Left cardiac atrium (tissue), 4 donors: ENCODE results near the gene TSC22D1. TPM values are rescaled to one million over a fixed set of nuclear protein-coding genes. Genes with fewer than 3 reads are reported as not detected.
"Not testable (repeated sequence)": the region's sequence is repeated elsewhere in the genome, so short reads cannot be mapped to it uniquely, and the experiment has no call there.

Experiments used
- ATAC-seq, 2 donors: fragments of 200-7000 bp; cut with Tn5 transposase; one replicate each; pipeline ENCODE4 v1.9.1; 2020; ENCODE audit warnings: mild to moderate bottlenecking in 2 of 2, moderate library complexity in 2 of 2
- DNase-seq: peaks from one replicate; pipeline ENCODE4 v3.0.0-alpha.2; 2020
- intact Hi-C, 2 donors: fragments of 100-400 bp; cut with DNase I; formaldehyde crosslinking; loops; one replicate each; pipeline versions ENCODE4 v1.14.1 to v1.15.1; 2022 to 2023
- long read RNA-seq: library from polyadenylated mRNA; unstranded; transcript quantifications from one replicate; pipeline ENCODE4 v2.0.0, GENCODE V29; 2021
- total RNA-seq, 2 donors: library from RNA; stranded (reverse); fragmentation: NEBNext Ultra II Directional; extraction: Animal tissue kit (Norgen Biotek cat#: 25700); gene quantifications; one replicate each; pipeline ENCODE4 v1.2.1, GENCODE V29; 2021
- donor health status: DM: no; HTN: yes; CAD: no.
- donor health status: DM: no; HTN: yes; CAD: no; lungs with severe emphysema.
- donor health status: DM: yes; HTN: yes; CAD: no.
- donor health status: Dilated cardiomyopathy.

TSC22D1 gene
- 100 to 1,000 TPM in 1 of 2 donors, 10 to 100 TPM in 1; 68.5 to 109 TPM for total RNA-seq
- long read RNA-seq, full-length matches to known transcripts = 94 of 95 reads
- long read RNA-seq, partial matches to known transcripts = 0 of 95 reads
- long read RNA-seq, other reads (novel, unspliced or antisense) = 1 of 95 reads

DNA sequence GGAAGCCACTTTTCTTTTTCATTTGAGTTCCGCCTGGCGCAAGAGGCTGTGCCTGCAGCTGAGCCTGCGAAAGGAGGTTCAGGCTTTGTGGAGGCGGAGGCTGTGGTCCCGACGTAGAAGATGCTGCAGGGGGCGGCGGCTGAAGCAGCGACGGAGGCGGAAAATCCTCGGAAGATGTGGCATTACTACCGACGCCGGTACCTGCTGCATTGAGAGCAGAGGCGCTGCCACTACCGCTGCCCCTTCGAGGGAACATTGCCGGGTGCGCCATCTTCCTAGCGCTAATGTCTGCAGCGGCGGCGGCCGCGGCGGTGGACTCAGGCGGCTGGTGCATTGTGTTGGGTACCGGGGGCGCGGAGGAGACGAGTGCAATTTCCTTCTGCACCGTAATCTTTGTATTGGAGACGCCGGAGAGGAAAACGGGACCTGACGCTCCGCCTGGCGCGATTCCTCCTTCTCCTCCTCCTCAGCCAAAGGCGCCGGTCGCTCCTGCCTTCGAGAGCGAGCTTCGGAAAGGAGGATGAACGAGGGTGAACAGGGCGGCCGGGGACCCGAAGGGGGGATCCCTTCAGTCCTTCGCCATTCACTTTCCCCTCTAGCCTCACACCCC is at the start of gene TSC22D1:
Gene TSC22D1, minus strand, starts transcription at position 590 of the 610 bp plus-strand sequence. Its CDS starts 256 bp downstream, at position 334.
- peak; percentile 56 for DNase-seq
- ATAC-seq = peak in 1 of 2 donors; percentile 2
- intact Hi-C loops = loop anchor here in 1 of 2 donors (5.0 to 10.0 kb wide), 3 partner anchors 91 to 341 kb away; no protein-coding TSS in a partner anchor

DNA sequence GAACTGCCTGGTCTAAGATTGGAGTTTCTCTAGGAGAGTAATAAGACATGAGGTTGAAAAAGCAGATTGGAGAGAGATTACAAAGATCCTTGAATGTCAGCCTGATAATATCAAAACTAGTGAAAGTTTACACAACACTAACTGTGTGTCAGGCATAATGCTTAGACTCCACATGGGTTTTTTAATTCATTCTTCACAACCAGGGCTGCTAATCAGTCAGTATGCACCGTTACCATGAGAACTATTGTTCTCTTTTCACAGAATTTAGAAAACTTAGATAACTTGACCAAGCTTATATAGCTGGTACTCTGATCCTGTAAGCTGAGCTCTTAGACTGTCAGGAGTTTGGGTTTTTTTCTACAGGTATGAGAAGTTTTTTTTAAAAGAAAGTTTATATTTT is 46.6 kb upstream of the TSC22D1 start:
- DNase-seq (no peak), ATAC-seq (no peak)
- intact Hi-C loops = no loop called here

DNA sequence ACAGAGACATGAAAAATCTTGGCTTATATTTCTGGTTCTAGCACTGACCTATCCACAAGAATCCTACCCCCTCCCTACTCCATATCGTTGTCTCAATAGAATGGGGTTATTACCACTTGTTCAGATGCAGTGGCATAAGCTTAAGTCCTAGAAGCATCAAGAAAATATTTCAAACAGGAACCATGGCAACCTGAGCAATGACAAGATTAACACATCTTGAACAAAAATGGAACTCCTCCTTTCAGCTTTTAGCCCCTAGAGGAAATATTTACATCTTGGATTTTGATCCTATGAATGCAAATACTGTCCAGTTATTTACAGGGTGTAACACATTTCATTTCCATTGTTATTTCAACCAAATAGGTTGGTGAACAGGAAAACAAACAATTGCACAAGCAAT is 46.1 kb upstream of the TSC22D1 start:
- ATAC-seq = no peak
- intact Hi-C loops = no loop called here

DNA sequence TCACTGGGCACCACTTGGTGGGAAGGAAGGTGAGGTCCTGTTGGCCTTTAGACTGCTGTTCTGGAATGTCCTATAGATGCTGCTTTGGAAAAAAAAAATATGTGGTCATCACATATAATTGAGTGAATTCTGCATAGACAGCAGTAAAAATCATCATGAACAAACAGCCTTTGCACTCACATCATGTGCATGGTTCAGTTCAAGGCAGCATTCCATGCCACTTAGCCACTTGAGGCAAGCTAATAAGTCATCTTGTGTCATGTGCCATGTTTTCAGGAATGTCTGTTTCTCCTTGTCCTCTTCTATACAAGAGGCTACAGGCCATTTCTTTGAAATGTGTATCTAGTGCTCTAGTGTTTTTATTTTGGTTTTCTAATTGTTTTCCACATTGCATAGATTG is 43.9 kb upstream of the TSC22D1 start:
- ATAC-seq = no peak
- DNase-seq = no peak
- intact Hi-C loops = no loop called here

More for the DNA sequence above, 46.1 kb upstream of the TSC22D1 start:
- DNase-seq = no peak

DNA sequence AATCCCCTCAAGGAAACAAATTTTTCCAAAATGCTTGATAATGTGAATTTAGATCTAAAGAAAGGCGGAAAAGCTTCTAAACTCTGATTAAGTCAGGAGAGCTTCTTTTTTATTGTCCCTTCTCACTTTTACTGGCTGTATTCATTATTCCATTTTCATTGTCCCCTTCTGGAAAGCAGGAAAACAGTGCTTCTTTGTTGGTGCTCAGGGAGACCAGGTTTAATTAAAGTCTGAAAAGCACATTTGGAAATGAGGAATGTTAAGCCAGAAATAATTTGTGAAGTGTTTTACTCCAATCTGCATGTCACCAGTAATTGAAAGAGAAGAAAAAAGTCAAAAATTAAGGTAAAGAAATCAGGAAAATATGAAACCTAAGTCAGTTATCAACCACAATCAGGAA is 43.5 kb upstream of the TSC22D1 start:
- intact Hi-C loops = no loop called here
- DNase-seq = no peak
- ATAC-seq = no peak

DNA sequence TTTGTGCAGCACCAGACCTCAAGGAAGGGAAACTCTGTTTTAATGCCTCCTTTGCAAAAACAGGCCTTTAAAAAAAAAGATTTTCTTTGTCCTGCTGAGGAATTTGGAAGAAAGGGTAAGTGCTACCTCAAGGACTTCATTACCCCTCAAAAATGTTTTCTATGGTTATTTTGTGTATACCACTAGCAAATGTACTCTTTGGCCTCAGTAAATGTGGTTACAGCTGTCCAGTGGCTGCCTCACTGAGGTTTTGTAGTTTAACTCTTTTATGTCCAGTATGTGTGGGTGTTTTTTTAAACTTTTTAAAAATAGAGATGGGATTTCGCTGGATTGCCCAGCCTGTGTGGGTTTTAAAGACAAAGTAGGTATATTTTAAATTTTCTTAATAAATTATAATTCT is 42.2 kb upstream of the TSC22D1 start:
- DNase-seq (no peak), ATAC-seq (no peak)
- intact Hi-C loops = no loop called here

DNA sequence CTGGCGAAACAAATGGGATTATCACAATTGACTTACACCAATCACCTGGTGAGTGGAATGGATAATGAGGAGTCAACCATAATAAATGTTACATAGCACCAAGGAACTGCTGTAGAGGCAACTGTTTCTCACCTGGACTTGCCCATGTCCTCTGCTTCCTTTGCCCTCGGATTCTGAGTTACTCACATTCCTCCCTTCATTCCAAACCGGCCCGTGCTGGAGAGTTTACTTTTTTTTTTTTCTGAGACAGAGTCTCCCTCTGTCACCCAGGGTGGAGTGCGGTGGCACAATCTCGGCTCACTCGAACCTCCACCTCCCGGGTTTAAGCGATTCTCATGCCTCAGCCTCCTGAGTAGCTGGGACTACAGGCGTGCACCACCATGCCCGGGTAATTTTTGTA is 41.5 kb upstream of the TSC22D1 start:
- DNase-seq (no peak), ATAC-seq (no peak)
- intact Hi-C loops = no loop called here

DNA sequence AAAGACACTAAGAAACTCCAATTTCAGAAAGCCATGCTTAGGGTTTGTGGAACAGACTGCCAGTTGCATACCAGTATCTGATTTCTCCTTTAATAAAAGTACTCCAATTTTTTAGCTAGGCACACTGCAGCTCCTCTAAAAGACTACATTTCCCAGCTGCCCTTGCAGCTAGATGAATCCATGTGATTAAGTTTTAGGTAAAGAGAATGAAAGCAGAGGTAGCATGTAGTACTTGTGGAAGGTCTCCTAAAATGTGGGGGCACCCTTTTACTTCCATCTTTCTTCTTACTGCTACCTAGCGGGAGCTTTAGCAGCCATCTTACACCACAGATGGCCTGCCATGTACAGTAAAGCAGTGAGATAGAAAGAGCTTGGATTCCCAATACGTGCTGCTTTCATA is 33.0 kb upstream of the TSC22D1 start:
- ATAC-seq (no peak), DNase-seq (no peak)
- intact Hi-C loops = no loop called here

DNA sequence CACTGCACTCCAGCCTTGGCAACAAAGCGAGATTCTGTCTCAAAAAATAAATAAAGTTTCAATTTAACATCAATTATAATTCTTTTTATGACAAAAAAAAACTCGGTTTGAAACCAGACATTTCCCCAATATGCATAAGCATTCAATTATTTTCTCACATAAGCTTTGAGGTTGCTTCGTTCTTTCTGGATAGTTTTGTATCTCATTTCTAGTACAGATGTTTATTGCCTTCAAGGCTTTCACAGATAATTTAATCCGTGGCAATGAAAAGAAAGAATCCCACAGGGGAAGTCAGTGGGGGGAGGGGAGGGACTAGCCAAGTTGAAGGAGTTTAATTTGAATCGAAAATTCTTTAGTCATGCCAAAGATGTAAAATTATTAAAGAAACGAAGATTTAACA is 29.6 kb upstream of the TSC22D1 start:
- DNase-seq (no peak), ATAC-seq (no peak)
- intact Hi-C loops = no loop called here

DNA sequence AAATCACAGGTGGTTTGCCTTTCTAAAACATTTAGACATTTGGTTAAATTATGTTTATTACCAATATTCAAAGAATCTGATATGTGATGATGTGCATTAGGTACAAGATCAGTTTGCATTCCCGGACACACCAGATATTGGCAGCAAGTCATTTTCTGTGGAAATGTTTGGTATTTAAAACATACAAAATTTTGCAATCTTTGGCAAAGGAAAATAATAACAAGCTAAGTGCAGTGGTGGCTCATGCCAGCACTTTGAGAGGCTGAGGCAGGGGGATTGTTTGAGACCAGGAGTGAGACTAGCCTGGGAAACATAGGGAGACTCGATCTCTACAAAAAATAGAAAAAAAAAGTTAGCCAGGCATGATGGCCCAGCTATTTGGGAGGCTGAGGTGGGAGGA is 29.1 kb upstream of the TSC22D1 start:
- intact Hi-C loops = no loop called here
- ATAC-seq = peak in 1 of 2 donors; percentile 53
- no peak for DNase-seq

DNA sequence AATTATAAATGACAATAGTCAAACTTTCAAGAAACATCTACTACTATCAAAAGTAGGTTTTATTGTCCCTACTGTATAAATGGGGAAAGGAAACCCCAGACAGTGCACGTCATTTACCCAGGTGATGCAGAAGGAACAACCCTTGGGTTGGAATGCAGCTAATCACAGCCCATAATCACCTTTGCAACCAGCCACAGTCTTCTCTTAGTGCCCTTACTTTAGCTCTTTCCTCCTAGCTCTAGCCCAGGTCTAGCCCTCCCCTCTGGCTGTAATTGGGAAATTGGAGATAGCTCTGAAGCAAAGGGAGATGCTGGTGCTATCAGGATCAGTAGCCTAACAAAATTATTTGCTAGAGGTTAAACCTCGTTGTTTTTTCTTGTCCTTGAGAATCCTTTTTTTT is 25.5 kb upstream of the TSC22D1 start:
- ATAC-seq (no peak), DNase-seq (no peak)
- intact Hi-C loops = no loop called here

DNA sequence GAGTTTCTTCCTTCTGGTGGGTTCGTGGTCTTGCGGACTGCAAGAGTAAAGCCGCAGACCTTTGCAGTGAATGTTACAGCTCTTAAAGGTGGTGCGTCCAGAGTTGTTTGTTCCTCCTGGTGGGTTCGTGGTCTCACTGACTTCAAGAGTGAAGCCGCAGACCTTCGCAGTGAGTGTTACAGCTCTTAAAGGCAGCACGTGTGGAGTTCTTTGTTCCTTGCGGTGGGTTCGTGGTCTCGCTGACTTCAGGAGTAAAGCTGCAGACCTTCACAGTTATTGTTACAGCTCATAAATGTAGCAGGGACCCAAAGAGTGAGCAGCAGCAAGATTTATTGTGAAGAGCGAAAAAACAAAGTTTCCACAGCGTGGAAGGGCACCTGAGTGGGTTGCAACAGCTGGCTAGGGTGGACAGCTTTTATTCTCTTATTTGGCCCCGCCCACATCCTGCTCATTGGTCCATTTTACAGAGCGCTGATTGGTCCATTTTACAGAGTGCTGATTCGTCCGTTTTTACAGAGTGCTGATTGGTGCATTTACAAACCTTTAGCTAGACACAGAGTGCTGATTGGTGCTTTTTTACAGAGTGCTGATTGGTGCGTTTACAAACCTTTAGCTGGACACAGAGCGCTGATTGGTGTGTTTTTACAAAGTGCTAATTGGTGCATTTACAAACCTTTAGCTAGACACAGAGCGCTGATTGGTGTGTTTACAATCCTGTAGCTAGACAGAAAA is 17.9 kb upstream of the TSC22D1 start:
- DNase-seq, ATAC-seq: not testable (repeated sequence)
- intact Hi-C loops = loop anchor here in 1 of 2 donors (10.0 kb wide), 1 partner anchor 51 kb away; no protein-coding TSS in a partner anchor

DNA sequence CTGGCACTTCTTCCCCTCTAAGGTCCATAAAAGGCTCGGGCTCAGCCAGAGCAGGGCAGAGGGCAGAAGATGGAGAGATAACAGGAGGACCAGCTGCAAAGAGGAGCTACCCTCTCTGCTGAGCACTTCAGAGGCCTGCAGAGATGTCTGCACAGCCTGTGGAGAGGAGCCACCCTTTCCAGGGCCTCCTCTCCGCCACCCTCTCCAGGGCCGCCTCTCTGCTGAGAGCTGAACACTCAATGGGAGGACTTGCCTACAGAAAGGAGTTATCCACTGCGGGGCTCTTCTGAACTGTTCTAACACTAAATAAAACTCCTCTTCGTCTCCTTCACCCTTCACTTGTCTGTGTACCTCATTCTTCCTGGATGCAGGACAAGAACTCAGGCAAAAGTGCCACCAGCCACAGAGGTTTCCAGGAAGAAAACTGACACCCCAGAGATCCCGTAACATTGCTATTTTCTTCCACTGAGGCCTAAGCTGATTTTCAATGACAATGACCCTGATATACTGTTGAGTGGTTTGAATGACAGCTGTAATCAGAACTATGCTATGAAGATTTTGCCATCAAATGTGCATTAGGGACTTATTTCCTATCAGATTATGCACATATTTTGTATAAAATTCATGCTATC is 16.2 kb upstream of the TSC22D1 start:
- DNase-seq (no peak), ATAC-seq (no peak)
- intact Hi-C loops = loop anchor here in 1 of 2 donors (10.0 kb wide), 1 partner anchor 52 kb away; no protein-coding TSS in a partner anchor

DNA sequence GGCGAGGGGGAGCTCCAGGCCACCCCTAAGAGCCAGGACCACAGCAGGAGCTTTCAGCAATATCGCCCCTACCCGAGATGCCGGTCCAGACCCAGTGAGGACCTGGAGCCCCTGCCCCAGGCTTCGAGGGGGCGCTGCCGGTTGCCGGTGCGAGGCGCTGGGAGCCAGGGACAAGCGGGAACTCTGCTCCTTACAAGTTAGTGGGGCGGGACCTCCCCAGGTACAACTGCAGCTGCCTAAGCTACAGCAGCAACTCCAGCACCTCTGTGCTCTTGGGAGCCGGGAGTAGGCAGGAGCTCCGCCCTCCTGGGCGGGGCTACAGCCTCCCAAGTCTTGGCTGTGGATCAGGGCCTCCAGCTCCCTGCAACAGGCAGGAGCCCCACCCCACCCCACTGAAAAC is 15.2 kb upstream of the TSC22D1 start:
- ATAC-seq = no peak
- DNase-seq = no peak
- intact Hi-C loops = loop anchor here in 1 of 2 donors (10.0 kb wide), 1 partner anchor 53 kb away; no protein-coding TSS in a partner anchor

DNA sequence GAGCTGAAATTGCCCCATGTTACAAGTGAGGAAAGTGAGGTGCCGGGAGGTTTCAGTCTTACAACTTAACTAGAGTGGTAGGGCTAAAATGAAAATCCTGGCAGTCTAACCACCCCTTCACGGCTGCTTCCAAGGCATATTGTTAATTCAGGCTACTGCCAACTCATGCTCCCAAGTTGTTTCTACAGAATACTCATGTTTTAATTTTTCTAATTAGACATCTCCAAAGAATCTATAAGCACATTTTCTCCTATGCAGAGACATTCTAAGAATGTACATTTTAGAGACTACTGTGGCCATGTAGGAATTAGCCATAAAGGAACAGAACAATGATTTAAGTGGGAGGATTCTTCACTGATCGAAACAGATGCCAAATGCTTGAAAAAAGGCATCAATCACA is 7.0 kb upstream of the TSC22D1 start:
- intact Hi-C loops = no loop called here
- ATAC-seq = no peak
- DNase-seq = no peak

DNA sequence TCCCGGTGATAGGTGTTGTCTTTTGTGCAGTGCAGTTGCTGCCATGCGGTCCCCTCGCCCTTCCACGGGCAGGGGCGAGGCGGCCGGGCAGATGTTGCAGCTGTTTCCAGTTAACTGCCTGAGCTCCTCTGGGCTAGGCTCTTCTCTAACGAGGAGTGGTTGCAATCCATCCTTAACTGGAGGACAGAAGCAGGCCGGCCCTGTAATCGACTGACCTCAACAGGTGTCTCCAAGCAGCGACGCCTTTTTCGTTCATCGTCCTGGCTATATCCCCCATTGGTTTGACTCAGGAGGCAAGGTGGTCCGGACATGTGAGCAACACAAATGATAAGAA is 1.9 kb upstream of the TSC22D1 start:
- ATAC-seq (no peak), DNase-seq (no peak)
- intact Hi-C loops = loop anchor here in 1 of 2 donors (5.0 to 10.0 kb wide), 3 partner anchors 93 to 339 kb away; no protein-coding TSS in a partner anchor

DNA sequence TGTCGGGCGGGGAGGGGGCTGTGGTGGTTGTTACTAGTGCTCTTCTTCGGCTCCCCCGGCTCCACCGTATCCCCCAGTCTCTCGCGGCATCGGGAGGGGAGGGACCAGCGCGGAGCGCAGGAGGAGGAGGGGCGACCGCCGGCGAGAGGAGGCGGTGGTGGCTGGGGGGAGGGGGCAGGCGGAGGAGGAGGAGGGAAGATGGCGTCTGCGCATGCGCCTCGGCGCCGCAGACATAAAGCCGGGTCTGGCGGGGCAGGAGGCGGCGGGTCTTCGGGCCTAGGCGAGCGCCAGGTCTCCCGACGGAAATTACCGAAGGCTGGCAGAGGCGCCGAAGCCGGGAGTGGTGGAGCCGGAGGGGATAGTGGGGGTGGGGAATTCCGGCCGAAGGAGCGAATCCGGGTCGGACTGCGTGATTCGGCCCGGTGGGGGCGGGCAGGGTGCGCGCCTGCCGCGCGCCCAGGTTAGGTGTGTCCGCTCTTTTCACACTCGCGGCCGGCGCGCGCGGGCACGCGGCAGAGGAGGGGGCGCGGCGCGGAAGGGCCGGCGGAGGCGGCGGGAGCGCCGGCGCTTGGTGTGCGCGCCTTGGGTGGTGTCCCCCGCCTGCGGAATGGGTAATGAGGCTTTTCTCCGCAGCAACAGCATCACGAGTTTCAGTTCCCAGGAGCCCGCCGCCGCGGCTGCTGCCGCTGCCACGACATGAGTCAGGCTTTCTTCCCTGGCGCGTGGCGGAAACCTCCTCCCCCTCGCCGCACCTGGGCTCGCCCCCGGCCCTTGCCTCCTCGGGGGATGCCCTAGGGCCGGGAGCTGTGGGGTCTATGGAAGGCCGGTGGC is 1.3 kb upstream of the TSC22D1 start:
- peak; percentile 98 for DNase-seq
- intact Hi-C loops = loop anchor here in 1 of 2 donors (5.0 to 10.0 kb wide), 3 partner anchors 93 to 340 kb away; no protein-coding TSS in a partner anchor
- ATAC-seq = peak; percentile 90 to 92

DNA sequence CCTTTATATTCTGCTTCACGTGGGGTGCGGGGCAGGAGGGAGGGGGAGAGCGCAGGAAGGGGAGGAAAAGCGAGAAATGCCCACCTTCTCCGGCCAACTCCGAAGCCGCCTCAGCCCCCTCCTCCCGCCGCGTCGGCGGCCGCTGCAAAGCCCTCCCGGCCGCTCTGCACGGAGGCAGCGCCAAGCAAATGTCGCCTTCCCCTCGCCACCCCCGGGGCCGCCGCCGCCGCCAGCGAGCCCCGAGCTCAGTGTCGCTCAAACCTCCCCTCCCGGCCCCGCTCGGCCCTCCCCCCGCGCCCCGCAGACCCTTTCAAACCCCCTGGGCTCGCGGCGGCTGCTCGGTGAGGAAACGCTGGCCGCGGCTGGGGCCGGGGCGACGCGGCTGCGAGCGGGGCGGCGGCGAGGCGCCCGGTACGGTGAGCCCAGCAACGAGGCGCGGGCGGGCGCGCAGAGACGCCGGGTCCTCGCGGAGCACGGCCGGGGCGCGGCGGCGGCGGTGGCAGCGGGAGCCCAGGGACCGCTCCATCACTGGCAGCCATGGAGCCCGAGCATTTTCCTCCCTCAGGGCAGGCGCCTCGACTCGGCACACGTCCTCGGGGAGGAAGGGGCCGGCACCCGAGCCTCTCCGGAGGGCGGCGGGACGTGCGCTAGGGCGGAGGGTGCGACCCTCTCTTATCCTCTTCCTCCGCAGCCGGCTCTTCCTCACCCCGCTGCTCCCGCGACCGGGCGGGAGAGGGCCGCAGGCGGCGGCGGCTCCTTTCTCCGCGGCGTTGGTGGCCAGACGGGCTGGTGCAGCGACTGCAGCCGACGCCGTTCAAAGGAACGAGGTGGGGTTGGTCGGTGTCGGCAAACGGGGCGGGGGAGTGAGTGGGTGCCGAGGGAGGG is 463 bp upstream of the TSC22D1 start:
- intact Hi-C loops = loop anchor here in 1 of 2 donors (5.0 to 10.0 kb wide), 3 partner anchors 92 to 341 kb away; no protein-coding TSS in a partner anchor
- ATAC-seq (peak; percentile 33 to 43), DNase-seq (peak; percentile 29)
